HepG2 (cell line): ENCODE results near the gene EFHD2. TPM values are rescaled to one million over a fixed set of nuclear protein-coding genes. Genes with fewer than 3 reads are reported as not detected.

Experiments used
- ARID4A ChIP-seq: sonication (generic); formaldehyde crosslinking; IDR thresholded peaks from 2 replicates; pipeline ENCODE4 v1.5.0; 2020; ENCODE audit warnings: mild to moderate bottlenecking, missing genetic modification reagents, borderline replicate concordance
- BORCS8-MEF2B ChIP-seq: sonication (generic); formaldehyde crosslinking; IDR thresholded peaks from 2 replicates; pipeline ENCODE4 v1.8.0; 2022; ENCODE audit warnings: mild to moderate bottlenecking, missing genetic modification reagents
- KDM5A ChIP-seq: fragments of 200-600 bp; sonication (generic); IDR thresholded peaks from 2 replicates; pipeline ENCODE4 v1.7.0; 2018; ENCODE audit warnings: antibody characterized with exemption, mild to moderate bottlenecking, low read length, borderline replicate concordance
- MLLT10 ChIP-seq: sonication (generic); formaldehyde crosslinking; IDR thresholded peaks from 2 replicates; pipeline ENCODE4 v1.4.0; 2020; ENCODE audit warnings: missing genetic modification reagents
- MTA1 ChIP-seq: sonication (generic); formaldehyde crosslinking; IDR thresholded peaks from 2 replicates; pipeline ENCODE4 v1.4.0; 2020; ENCODE audit warnings: missing genetic modification reagents, mild to moderate bottlenecking, borderline replicate concordance
- MTA3 ChIP-seq: sonication (generic); formaldehyde crosslinking; IDR thresholded peaks from 2 replicates; pipeline ENCODE4 v1.4.0; 2020; ENCODE audit warnings: missing genetic modification reagents
- MYC ChIP-seq: sonication (generic); formaldehyde crosslinking; IDR thresholded peaks from 2 replicates; pipeline ENCODE4 v1.9.0; 2021; ENCODE audit warnings: missing genetic modification reagents, borderline replicate concordance
- PATZ1 ChIP-seq: sonication (generic); formaldehyde crosslinking; IDR thresholded peaks from 2 replicates; pipeline ENCODE4 v1.4.0; 2020; ENCODE audit warnings: missing genetic modification reagents
- PREB ChIP-seq: sonication (generic); formaldehyde crosslinking; IDR thresholded peaks from 2 replicates; pipeline ENCODE4 v1.4.0; 2020; ENCODE audit warnings: missing genetic modification reagents
- RBM39 ChIP-seq: fragments of 200-400 bp; formaldehyde crosslinking; IDR thresholded peaks from one replicate; pipeline ENCODE4 v1.6.1; 2018; ENCODE audit warnings: antibody characterized with exemption, mild to moderate bottlenecking, low read depth, low read length; ENCODE audit not compliant: poor library complexity, severe bottlenecking
- SATB2 ChIP-seq: sonication (generic); formaldehyde crosslinking; IDR thresholded peaks from 2 replicates; pipeline ENCODE4 v1.5.0; 2020; ENCODE audit warnings: missing genetic modification reagents
- SNAI1 ChIP-seq: sonication (generic); formaldehyde crosslinking; IDR thresholded peaks from 2 replicates; pipeline ENCODE4 v1.5.0; 2020; ENCODE audit warnings: mild to moderate bottlenecking, missing genetic modification reagents, borderline replicate concordance
- STAT6 ChIP-seq: sonication (generic); formaldehyde crosslinking; IDR thresholded peaks from 2 replicates; pipeline ENCODE4 v1.4.0; 2020; ENCODE audit warnings: missing genetic modification reagents, mild to moderate bottlenecking, borderline replicate concordance
- ZNF331 ChIP-seq: sonication (generic); formaldehyde crosslinking; IDR thresholded peaks from 2 replicates; pipeline ENCODE4 v1.4.0; 2020; ENCODE audit warnings: missing genetic modification reagents
- ZNF431 ChIP-seq: sonication (generic); formaldehyde crosslinking; IDR thresholded peaks from 2 replicates; pipeline ENCODE4 v1.9.0; 2022; ENCODE audit warnings: missing genetic modification reagents, low read depth, mild to moderate bottlenecking, borderline replicate concordance
- ZNF432 ChIP-seq: sonication (generic); formaldehyde crosslinking; IDR thresholded peaks from 2 replicates; pipeline ENCODE4 v1.5.0; 2020; ENCODE audit warnings: missing genetic modification reagents, mild to moderate bottlenecking, borderline replicate concordance
- ZNF44 ChIP-seq: sonication (generic); formaldehyde crosslinking; IDR thresholded peaks from 2 replicates; pipeline ENCODE4 v1.5.1; 2020; ENCODE audit warnings: mild to moderate bottlenecking, missing genetic modification reagents
- ZNF501 ChIP-seq: sonication (generic); formaldehyde crosslinking; IDR thresholded peaks from 2 replicates; pipeline ENCODE4 v1.5.1; 2020; ENCODE audit warnings: mild to moderate bottlenecking, moderate library complexity, missing genetic modification reagents
- ZSCAN9 ChIP-seq: IDR thresholded peaks from 2 replicates; pipeline ENCODE4 v1.6.1; 2016; ENCODE audit warnings: borderline replicate concordance
- polyA plus RNA-seq, 8 experiments: library from polyadenylated mRNA; depleted of rRNA in 3 of 8; stranded (reverse) in 7 of 8; unstranded in 1 of 8; fragments of >200 nt; fragmentation: Illumina TruSeq in 4 of 8; extraction: Trizol in 4 of 8; gene quantifications; 2 replicates each; pipeline versions ENCODE4 v1.2.1 to v1.2.3, GENCODE V29; 2011 to 2016; ENCODE audit warnings: low read depth in 4 of 8, missing spikeins in 1 of 8, mixed read lengths in 1 of 8; ENCODE audit not compliant: insufficient read depth in 1 of 8
- total RNA-seq, 5 experiments: library from RNA; depleted of rRNA; stranded (reverse); fragments of >200 nt; fragmentation: Illumina TruSeq; extraction: Trizol; gene quantifications; 2 replicates each; pipeline ENCODE4 v1.2.3, GENCODE V29; 2016; ENCODE audit warnings: low read depth in 1 of 5

The EFHD2 gene
- total and polyA plus RNA-seq, 2 of the 13 experiments (the other 11 are each of a cell fraction or from before 2014, with no cell fraction given) = 9.4 to 12.7 TPM

GRCh38 chr1:15409388-15410222 is at the start of gene EFHD2 (continued):
- peak; percentile 70; the same call in 1 of the 2 replicates for TF ChIP-seq PATZ1 (CRISPR knock-in tag)
- no peak for TF ChIP-seq ZSCAN9 (CRISPR knock-in tag)
- TF ChIP-seq ZNF501 = no peak
- TF ChIP-seq MLLT10 (CRISPR knock-in tag) = no peak
- no peak for TF ChIP-seq BORCS8-MEF2B (CRISPR knock-in tag)
- TF ChIP-seq ARID4A (CRISPR knock-in tag) = peak; percentile 40; the same call in 1 of the 2 replicates
- no peak for TF ChIP-seq ZNF432 (CRISPR knock-in tag)
- no peak for TF ChIP-seq ZNF431 (CRISPR knock-in tag)
- no peak for TF ChIP-seq SATB2 (CRISPR knock-in tag)
- TF ChIP-seq KDM5A = no peak
- no peak for TF ChIP-seq ZNF331 (CRISPR knock-in tag)
- no peak for TF ChIP-seq MTA1 (CRISPR knock-in tag)
- no peak for TF ChIP-seq ZNF44 (CRISPR knock-in tag)
- TF ChIP-seq SNAI1 (CRISPR knock-in tag) = no peak
- no peak for TF ChIP-seq MTA3 (CRISPR knock-in tag)
- TF ChIP-seq STAT6 (CRISPR knock-in tag) = no peak
- TF ChIP-seq RBM39 = no peak
- peak; percentile 44 for TF ChIP-seq MYC (CRISPR knock-in tag)
- TF ChIP-seq PREB (CRISPR knock-in tag) = no peak
